ENCODE measurements around the gene MRPL24. TPM values are rescaled to one million over a fixed set of nuclear protein-coding genes. Genes with fewer than 3 reads are reported as not detected.

Gene MRPL24
- total RNA-seq, 4 donors from 2014 or later, result 34.0 to 44.9 (median 41.5) TPM

- H3K4me3 ChIP-seq (ENCODE audit: low read depth, poor library complexity, severe bottlenecking), result peak overlapping the region; percentile 19
- 2 to 6% methylated on average over 8 of the region's 8 CpGs for WGBS, 2 donors
- intact Hi-C loops (cut with DNase I; ENCODE audit: low total_unique reads), result no loop called here
Observed at GRCh38 chr1:156747742-156748669, 7.1 kb upstream of the MRPL24 start.

GRCh38 chr1:156746728-156747631, 6.1 kb upstream of the MRPL24 start:
- intact Hi-C loops (cut with DNase I; ENCODE audit: low total_unique reads), result no loop called here
- WGBS, 2 donors, result 1% methylated on average over 18 to 22 of the region's 29 CpGs
- peak; percentile 93 to 99 for DNase-seq (ENCODE audit: low spot score in 2 of 2)
- TF ChIP-seq CTCF (IDR thresholded peaks at IDR 0.05) (no peak), POLR2A (IDR thresholded peaks at IDR 0.05) (no peak)
- peak overlapping the region; percentile 19 for H3K4me3 ChIP-seq (ENCODE audit: low read depth, poor library complexity, severe bottlenecking)

More at GRCh38 chr1:156747742-156748669, 7.1 kb upstream of the MRPL24 start:
- no peak for TF ChIP-seq CTCF (IDR thresholded peaks at IDR 0.05)
- TF ChIP-seq POLR2A (IDR thresholded peaks at IDR 0.05), result no peak
- no peak for DNase-seq (ENCODE audit: low spot score in 2 of 2)

- intact Hi-C loops (cut with DNase I; ENCODE audit: low total_unique reads), result no loop called here
- DNase-seq (ENCODE audit: low spot score in 2 of 2), result no peak
- H3K4me3 ChIP-seq (ENCODE audit: low read depth, poor library complexity, severe bottlenecking), result no peak overlapping the region
- 51 to 62% methylated on average over 8 to 9 of the region's 9 CpGs for WGBS, 2 donors
- TF ChIP-seq CTCF (IDR thresholded peaks at IDR 0.05) (no peak), POLR2A (IDR thresholded peaks at IDR 0.05) (no peak)
Observed at GRCh38 chr1:156746406-156746727, 5.5 kb upstream of the MRPL24 start.

- no peak for DNase-seq (ENCODE audit: low spot score in 2 of 2)
- intact Hi-C loops (cut with DNase I; ENCODE audit: low total_unique reads), result no loop called here
- no peak for TF ChIP-seq CTCF (IDR thresholded peaks at IDR 0.05)
- no peak for TF ChIP-seq POLR2A (IDR thresholded peaks at IDR 0.05)
- WGBS, 2 donors, result 61 to 64% methylated on average over 3 of the region's 3 CpGs
- H3K4me3 ChIP-seq (ENCODE audit: low read depth, poor library complexity, severe bottlenecking), result no peak overlapping the region
Observed at GRCh38 chr1:156745881-156746280, 5.0 kb upstream of the MRPL24 start.

- intact Hi-C loops (cut with DNase I; ENCODE audit: low total_unique reads), result no loop called here
- DNase-seq (ENCODE audit: low spot score in 2 of 2), result no peak
- WGBS, 2 donors, result 70 to 76% methylated on average over 14 of the region's 14 CpGs
- TF ChIP-seq CTCF (IDR thresholded peaks at IDR 0.05) (no peak), POLR2A (IDR thresholded peaks at IDR 0.05) (no peak)
- H3K4me3 ChIP-seq (ENCODE audit: low read depth, poor library complexity, severe bottlenecking), result no peak overlapping the region
Observed at GRCh38 chr1:156744786-156745419, 4.0 kb upstream of the MRPL24 start.
